GM10266 (cell line): ENCODE measurements around the gene GABRB2.

Experiments used
- DNase-seq: peaks from one replicate; pipeline ENCODE4 v3.0.0; 2012; ENCODE audit errors: extremely low spot score
- TF ChIP-seq, protein P1 (sequence below): IDR thresholded peaks from 2 replicates; pipeline ENCODE4 v1.5.1; 2012; ENCODE audit warnings: mild to moderate bottlenecking, low read depth; ENCODE audit not compliant: control insufficient read depth, insufficient read depth; ENCODE audit errors: missing control alignments

GABRB2 gene

DNA sequence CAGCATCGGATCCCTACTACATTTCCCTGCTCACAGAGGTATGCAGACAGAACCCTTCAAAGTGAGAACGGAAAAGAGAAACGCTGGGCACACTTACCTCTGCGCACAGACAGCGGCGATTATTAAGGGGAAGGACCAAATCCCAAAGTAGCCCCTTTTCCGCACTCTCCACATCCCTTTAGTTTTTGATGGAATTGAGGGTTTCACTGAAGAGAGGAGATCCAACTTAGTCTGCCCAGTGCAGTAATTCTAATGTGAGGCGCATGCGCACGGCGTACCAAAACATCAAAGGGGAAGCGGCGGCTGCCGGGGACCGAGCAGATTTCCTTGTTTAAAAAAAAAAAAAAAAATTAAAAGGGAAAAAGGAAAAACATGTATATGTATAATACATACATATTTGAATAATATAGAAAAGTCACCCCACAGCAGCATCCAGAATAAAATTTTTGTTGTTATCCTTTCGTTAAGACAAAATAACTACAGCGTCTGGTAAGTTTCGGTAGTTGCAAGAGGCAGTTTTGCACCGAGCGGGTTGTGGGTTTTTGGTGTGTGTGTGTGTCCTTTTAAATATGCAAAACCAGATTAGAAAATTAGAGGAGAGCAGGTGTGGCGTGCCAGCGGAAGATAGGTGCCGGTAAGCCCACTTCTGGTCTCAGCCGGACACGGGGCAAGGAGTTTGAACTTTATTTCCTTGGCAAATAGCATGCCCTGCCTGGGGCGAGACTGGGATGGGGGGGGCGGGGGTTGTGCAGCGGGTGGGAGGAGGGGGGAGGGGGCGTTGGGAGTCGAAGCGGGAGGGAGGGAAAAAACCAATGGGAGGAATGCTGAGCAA is at the start of gene GABRB2:
GABRB2 (minus strand) TSS at position 256 of the 832 bp plus-strand sequence; CDS start at position 174, 82 bp downstream.
- TF ChIP-seq, protein P1, sequence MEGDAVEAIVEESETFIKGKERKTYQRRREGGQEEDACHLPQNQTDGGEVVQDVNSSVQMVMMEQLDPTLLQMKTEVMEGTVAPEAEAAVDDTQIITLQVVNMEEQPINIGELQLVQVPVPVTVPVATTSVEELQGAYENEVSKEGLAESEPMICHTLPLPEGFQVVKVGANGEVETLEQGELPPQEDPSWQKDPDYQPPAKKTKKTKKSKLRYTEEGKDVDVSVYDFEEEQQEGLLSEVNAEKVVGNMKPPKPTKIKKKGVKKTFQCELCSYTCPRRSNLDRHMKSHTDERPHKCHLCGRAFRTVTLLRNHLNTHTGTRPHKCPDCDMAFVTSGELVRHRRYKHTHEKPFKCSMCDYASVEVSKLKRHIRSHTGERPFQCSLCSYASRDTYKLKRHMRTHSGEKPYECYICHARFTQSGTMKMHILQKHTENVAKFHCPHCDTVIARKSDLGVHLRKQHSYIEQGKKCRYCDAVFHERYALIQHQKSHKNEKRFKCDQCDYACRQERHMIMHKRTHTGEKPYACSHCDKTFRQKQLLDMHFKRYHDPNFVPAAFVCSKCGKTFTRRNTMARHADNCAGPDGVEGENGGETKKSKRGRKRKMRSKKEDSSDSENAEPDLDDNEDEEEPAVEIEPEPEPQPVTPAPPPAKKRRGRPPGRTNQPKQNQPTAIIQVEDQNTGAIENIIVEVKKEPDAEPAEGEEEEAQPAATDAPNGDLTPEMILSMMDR: no peak
- DNase-seq: peak; percentile 70

DNA sequence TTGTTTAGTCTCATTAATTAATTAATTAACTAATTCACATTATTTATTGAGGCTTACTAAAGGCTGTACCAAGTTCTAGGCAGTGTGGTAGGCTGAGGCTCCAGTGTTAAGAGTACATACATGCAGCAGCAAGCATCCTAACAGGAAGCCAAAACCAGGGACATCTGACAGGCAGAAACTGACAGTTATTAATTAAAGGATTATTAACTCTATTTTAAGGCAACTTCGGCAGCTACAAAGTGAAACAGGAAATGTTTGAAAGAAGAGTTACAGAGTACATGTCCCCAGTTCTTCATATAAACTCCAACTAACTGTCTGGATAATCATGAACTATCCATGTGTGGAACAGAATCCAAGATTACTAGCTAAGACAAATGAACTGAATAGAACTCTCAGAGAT is 39.3 kb upstream of the GABRB2 start:
- TF ChIP-seq, protein P1: no peak
- no peak for DNase-seq

DNA sequence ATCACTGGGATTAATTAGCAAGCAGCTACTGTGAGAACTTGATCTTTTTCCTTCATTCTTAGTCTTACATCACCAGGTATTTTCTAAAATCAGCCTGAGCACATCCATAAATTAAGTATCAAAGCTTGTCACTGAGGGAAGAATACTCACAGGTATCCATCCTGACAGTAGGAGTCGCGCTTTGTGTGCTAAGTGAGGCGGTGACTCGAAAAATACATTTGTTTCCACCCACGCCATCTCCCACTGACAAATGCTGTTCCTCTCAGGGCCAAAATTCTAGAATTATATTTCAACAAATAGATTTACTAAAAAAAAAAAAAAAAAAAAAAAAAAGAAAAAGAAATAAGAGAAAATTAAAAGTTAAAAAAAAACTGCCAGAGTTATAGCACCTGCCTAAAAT is 34.1 kb upstream of the GABRB2 start:
- TF ChIP-seq, protein P1: no peak
- DNase-seq: no peak

DNA sequence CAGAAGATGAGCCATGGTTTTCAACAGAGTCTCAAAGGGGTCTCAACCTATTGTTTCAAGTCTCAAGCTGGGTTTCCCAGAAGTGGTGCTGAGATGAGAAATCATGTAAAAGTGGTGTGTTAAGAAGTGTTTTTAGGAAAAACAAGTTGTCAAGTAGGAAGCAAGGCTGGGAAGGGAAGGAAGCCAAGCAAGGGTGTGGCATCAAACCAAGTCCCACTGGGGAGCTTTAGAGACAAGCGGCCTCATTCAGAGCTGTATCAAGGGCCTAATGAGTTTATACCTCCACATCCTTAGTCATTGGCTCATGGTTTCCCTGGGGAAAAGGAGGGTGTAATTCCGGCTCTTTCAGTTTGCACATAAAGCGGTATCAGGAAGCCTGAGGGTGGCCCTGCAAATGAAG is 26.4 kb upstream of the GABRB2 start:
- DNase-seq: no peak
- TF ChIP-seq, protein P1: no peak

DNA sequence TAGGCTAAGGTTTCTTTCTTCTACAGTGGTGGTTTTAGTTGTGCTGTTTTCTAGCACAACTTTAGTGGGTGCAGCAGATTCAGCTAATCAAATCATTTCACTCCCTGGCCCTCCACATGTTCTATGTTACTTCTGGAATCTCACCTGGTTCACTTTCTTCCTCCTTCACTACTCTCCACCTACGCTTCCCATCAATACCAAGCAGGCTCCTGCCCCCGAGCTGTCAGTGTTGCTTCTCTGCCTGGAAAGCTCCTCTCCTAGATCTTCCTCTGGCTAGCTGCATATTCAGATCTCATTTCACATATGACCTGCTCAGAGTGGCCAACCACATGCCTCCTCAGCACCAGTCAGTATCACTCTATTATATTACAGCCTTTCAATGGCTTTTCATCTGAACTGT is 19.6 kb upstream of the GABRB2 start:
- no peak for DNase-seq
- TF ChIP-seq, protein P1: no peak

DNA sequence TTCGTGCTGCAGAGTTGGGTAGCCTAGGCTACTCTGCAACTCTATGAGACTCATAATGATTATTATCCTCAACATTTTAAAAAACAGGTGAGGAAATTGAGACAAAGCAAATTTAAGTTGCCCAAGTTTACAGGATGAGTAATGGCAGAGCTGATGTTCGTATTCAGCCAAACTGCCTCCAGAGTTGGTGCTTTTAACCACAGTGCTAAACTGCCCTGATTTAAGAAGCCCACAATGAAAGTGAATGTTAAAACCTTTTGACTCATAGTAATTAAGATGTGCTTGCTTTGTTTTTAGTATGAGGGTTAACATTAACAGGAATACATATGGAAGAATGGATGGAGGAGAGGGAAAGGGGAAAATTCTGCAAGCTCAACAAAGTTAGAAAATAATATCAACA is 15.9 kb upstream of the GABRB2 start:
- no peak for DNase-seq
- TF ChIP-seq, protein P1: no peak

DNA sequence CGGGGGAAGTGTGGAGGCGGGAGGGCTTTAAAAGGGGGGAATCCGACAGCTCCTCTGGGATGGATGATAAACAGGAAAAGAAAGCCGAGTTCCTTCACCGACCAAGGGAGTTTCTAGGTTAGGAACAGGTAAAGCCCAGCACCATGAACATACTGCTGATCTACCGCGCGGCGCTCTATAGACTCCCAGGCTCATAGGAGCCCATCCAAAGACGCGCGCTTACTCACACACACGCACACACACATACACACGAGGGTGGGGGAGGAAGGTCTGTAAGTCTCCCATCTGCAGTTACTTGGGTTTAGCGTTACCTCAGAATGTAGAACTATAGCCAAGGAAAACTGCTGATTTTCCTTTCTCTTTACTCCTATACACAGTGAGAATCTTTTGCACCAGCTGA is 2.6 kb upstream of the GABRB2 start:
- TF ChIP-seq, protein P1: no peak
- no peak for DNase-seq
